ENCODE results near the gene MYL2.

MYL2 gene

GRCh38 chr12:110869803-110870202 lies 50.6 kb downstream of the MYL2 start:
- TF ChIP-seq CTCF (IDR thresholded peaks at IDR 0.05; ENCODE audit: low read depth, low read length): no peak
- Histone ChIP-seq H3K9me3 (ENCODE audit: severe bottlenecking) (no peaks in the 10 kb centered on the region), H3K27me3 (ENCODE audit: insufficient read depth, low read depth, severe bottlenecking) (no peaks in the 10 kb centered on the region), H3K4me3 (ENCODE audit: low read depth, low read length) (no peak overlapping the region), H3K36me3 (no peaks in the 10 kb centered on the region), H3K27ac (no peak overlapping the region)
- DNase-seq: no peak

- Histone ChIP-seq H3K9me3 (ENCODE audit: severe bottlenecking) (no peaks in the 10 kb centered on the region), H3K27me3 (ENCODE audit: insufficient read depth, low read depth, severe bottlenecking) (no peaks in the 10 kb centered on the region), H3K36me3 (no peaks in the 10 kb centered on the region), H3K4me3 (ENCODE audit: low read depth, low read length) (no peak overlapping the region), H3K27ac (no peak overlapping the region)
- DNase-seq: no peak
- TF ChIP-seq CTCF (IDR thresholded peaks at IDR 0.05; ENCODE audit: low read depth, low read length): no peak
Measured at GRCh38 chr12:110869026-110869425, 51.4 kb downstream of the MYL2 start.

- Histone ChIP-seq H3K27ac (no peak overlapping the region), H3K9me3 (ENCODE audit: severe bottlenecking) (no peaks in the 10 kb centered on the region), H3K36me3 (no peaks in the 10 kb centered on the region), H3K27me3 (ENCODE audit: insufficient read depth, low read depth, severe bottlenecking) (no peaks in the 10 kb centered on the region), H3K4me3 (ENCODE audit: low read depth, low read length) (no peak overlapping the region)
- no peak for DNase-seq
- no peak for TF ChIP-seq CTCF (IDR thresholded peaks at IDR 0.05; ENCODE audit: low read depth, low read length)
Measured at GRCh38 chr12:110865521-110865920, 54.9 kb downstream of the MYL2 start.

GRCh38 chr12:110863161-110863560 lies 57.2 kb downstream of the MYL2 start:
- Histone ChIP-seq H3K9me3 (ENCODE audit: severe bottlenecking) (no peaks in the 10 kb centered on the region), H3K4me3 (ENCODE audit: low read depth, low read length) (no peak overlapping the region), H3K27ac (no peak overlapping the region), H3K27me3 (ENCODE audit: insufficient read depth, low read depth, severe bottlenecking) (no peaks in the 10 kb centered on the region), H3K36me3 (no peaks in the 10 kb centered on the region)
- no peak for TF ChIP-seq CTCF (IDR thresholded peaks at IDR 0.05; ENCODE audit: low read depth, low read length)
- DNase-seq: no peak

GRCh38 chr12:110862329-110862728 lies 58.0 kb downstream of the MYL2 start:
- no peak for DNase-seq
- Histone ChIP-seq H3K27me3 (ENCODE audit: insufficient read depth, low read depth, severe bottlenecking) (no peaks in the 10 kb centered on the region), H3K36me3 (no peaks in the 10 kb centered on the region), H3K4me3 (ENCODE audit: low read depth, low read length) (no peak overlapping the region), H3K9me3 (ENCODE audit: severe bottlenecking) (no peaks in the 10 kb centered on the region), H3K27ac (no peak overlapping the region)
- TF ChIP-seq CTCF (IDR thresholded peaks at IDR 0.05; ENCODE audit: low read depth, low read length): no peak

GRCh38 chr12:110861729-110862128 lies 58.6 kb downstream of the MYL2 start:
- Histone ChIP-seq H3K4me3 (ENCODE audit: low read depth, low read length) (no peak overlapping the region), H3K27me3 (ENCODE audit: insufficient read depth, low read depth, severe bottlenecking) (no peaks in the 10 kb centered on the region), H3K27ac (no peak overlapping the region), H3K9me3 (ENCODE audit: severe bottlenecking) (no peaks in the 10 kb centered on the region), H3K36me3 (no peaks in the 10 kb centered on the region)
- TF ChIP-seq CTCF (IDR thresholded peaks at IDR 0.05; ENCODE audit: low read depth, low read length): peak; percentile 18; the same call in 1 of the 2 replicates
- DNase-seq: peak; percentile 10
